GM21619 (cell line): ENCODE results near the gene JAM2.
"Not testable (repeated sequence)": the region's sequence is repeated elsewhere in the genome, so short reads cannot be mapped to it uniquely, and the experiment has no call there.

Experiments used
- ATAC-seq: cut with Tn5 transposase; IDR thresholded peaks from one replicate; pipeline ENCODE4 v1.9.1; 2021; ENCODE audit not compliant: unreplicated experiment

Gene JAM2

DNA sequence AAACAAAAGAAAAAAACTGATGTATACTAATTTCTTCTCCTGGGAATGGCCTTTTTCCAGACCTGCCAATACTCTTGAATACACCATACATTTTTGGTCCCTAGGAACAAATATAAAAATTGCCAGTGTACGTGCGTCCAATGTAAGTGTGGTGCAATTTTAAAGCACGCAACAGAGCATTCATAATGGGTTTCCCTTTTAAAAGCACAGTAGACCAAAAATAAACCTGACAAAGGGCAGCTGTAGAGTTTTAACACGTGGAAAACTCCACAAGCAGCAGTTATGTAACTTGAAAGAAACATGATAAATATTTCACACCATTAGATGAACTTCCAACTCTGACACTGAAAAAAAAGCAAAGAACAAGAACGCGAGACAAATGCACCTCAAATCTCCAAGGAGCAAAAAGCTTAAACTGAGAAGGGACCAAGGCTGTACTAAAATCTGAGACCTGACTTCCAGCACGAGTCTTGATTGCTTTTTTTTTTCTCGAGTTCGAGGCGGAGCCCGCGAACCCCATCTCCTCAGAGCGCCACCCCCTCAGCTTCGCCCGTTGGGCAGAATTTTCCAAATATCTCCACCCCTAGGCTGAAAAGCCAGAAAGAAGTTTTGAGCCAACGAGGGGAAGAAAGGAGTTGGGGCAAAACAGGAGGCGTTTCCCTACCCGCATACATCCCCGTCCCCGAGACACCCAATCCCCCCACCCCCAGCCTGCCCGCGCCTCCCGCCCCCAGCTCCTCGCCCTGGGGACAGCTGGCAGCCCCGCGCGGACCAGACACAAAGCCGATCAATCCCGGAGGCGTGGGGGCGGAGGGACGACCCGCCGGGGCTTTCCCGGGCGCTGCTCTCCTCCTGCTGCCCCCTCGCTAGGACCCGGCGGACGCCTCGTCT lies at the start of gene JAM2:
TSS of gene JAM2 (plus strand) at position 599 of the 891 bp plus-strand sequence. CDS start 564 bp downstream, outside the sequence.
- peak; percentile 55 for ATAC-seq

- no peak for ATAC-seq
Measured at GRCh38 chr21:25589887-25590286, 49.2 kb upstream of the JAM2 start.

- peak; percentile 92 for ATAC-seq
Measured at GRCh38 chr21:25607151-25608043, 31.7 kb upstream of the JAM2 start, which contains the start of gene MRPL39. Gene MRPL39, minus strand, starts transcription at chr21:25607481. Its CDS starts 6 bp downstream, at chr21:25607475.

DNA sequence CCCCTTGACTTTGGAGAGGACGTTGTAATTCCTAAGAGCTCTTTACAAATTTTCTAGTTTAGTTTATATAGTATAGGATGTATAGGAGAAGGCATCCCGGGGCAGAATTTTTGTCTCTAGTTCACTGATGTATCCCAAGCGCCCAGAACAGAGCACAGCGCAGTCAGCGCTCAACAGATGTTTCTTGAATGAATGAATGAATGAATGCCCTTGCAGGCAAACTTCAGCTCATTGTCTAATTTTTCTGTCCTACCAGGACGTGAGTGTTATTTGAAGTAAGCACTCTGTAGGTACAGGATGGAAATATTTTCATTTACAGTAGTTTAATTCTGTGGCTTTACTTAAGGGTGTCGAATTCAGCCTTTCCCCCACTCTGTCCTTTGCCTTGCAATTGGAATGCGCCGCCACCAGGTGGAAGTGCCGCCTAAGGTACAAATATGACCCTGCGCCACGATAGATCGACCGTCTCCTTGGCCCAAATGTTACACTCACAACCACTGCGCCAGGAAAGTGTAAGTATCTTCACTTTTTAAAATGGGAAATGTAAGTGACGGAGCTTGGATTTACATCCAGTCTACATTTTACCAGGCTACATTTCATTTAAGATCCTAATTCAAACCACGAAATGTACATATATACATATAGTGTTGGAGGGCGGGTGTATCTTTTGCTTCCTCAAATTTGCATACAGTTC lies 30.9 kb upstream of the JAM2 start:
- ATAC-seq: peak; percentile 73

GRCh38 chr21:25614441-25614840 lies 24.6 kb upstream of the JAM2 start:
- no peak for ATAC-seq

- no peak for ATAC-seq
Measured at GRCh38 chr21:25615880-25616279, 23.2 kb upstream of the JAM2 start.

DNA sequence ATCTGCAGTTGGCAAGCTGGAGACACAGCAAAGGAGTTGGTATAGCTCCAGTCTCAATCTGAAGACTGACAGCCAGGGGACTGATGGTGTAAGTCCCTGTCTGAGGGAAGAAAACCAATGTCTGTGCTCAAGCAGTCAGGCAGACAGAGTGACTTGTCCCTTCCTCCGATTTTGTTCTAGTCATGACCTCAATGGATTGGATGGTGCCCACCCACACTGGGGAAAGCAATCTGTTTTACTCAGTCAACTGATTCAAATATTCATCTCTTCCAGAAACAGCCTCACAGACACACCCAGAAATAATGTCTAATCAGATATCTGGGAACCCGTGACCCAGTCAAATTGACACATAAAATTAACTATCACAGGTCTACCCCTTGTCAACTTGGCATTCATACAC lies 19.9 kb upstream of the JAM2 start:
- no peak for ATAC-seq

GRCh38 chr21:25624511-25624910 lies 14.5 kb upstream of the JAM2 start:
- ATAC-seq: no peak

DNA sequence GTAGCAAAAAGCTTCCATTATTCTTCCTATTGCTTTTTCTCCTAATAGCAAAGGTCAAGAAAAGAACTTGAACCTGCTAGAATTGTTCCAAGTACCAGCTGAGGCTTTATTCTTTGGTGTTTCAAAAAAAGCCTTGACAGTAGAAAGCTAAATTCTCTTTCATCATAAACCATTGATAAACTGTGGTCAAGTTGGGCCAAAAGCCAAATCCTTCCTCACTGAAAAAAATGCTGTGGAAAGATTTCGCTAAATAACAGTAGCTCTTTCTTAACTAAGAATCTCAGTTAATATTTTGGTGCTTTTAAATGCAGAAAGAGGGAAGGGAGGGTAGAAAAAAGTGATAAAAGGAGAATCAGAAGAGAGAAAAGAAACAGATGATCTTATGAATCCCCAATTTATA lies 14.0 kb upstream of the JAM2 start:
- ATAC-seq: no peak

- not testable (repeated sequence) for ATAC-seq
Measured at GRCh38 chr21:25625776-25626555, 13.1 kb upstream of the JAM2 start.

- ATAC-seq: no peak
Measured at GRCh38 chr21:25626757-25627156, 12.3 kb upstream of the JAM2 start.

- ATAC-seq: no peak
Measured at GRCh38 chr21:25632296-25632695, 6.8 kb upstream of the JAM2 start.

DNA sequence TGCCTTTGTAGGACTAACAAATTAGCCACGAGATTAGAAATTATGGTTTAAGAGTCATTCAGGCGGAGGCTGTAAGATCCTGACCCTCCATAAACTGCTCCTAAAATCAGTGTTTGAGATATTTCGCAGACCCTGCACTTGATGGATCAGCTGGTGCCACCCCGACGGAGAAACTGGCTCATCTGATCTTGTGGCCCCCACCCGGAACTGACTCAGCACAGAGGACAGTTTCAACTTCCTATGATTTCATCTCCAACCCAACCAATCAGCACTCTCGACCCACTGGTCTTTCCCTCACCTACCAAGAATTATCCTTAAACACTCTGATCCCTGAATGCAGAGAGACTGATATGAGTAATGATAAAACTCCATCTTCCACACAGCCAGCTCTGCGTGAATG lies 3.7 kb upstream of the JAM2 start:
- ATAC-seq: no peak

DNA sequence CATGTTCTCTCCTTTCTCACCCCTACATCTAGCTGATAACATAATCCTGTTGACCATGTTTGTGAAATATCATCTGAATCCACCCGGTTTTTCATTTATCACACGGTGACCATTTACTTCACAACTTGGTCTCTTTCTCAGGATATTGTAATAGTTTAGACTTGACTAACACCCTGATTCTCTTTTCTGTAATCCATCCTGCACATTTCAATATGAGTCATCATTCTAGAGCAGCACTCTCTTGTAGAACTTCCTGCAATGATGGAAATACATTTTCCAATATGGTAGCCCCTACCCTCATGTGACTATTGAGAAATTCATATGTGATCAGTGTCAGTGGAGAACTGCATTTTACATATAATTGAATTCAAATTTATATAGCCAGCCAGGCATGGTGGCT lies 2.3 kb upstream of the JAM2 start:
- ATAC-seq: no peak

GRCh38 chr21:25637851-25638659 lies 1.0 kb upstream of the JAM2 start:
- ATAC-seq: no peak

DNA sequence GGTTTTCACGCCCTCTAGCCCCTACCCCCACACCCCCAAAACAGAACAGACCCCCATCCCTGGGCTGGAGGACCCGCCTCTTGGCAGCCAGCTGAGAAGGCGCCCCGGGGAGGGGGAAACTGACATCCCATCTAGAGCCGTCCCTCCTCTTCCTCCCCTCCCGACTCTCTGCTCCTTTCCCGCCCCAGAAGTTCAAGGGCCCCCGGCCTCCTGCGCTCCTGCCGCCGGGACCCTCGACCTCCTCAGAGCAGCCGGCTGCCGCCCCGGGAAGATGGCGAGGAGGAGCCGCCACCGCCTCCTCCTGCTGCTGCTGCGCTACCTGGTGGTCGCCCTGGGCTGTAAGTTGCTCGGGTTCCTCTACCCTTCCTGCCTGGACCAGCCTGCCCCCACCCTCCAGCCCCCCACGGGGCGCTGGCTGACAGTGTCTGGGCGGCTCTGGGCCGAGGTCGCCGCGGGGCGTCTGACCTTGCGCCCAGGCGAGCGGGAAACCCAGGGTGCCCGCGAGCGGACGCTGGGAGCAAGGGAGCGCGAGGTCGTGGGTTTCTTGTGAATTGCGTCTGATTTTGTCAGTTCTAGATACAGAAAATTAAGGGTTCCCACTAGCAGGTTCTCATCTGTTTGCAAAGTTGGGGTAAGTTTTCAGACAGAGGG lies 618 bp downstream of the JAM2 start:
- peak; percentile 71 for ATAC-seq

GRCh38 chr21:25640202-25640942 lies 1.3 kb downstream of the JAM2 start:
- peak; percentile 15 for ATAC-seq

- no peak for ATAC-seq
Measured at GRCh38 chr21:25640943-25641292, 1.9 kb downstream of the JAM2 start.
